GM21737 (cell line): ENCODE data around the gene MICAL2.

Experiments used
- ATAC-seq: cut with Tn5 transposase; IDR thresholded peaks from one replicate; pipeline ENCODE4 v1.9.1; 2021; ENCODE audit warnings: mild to moderate bottlenecking, moderate library complexity; ENCODE audit not compliant: unreplicated experiment

The MICAL2 gene

DNA sequence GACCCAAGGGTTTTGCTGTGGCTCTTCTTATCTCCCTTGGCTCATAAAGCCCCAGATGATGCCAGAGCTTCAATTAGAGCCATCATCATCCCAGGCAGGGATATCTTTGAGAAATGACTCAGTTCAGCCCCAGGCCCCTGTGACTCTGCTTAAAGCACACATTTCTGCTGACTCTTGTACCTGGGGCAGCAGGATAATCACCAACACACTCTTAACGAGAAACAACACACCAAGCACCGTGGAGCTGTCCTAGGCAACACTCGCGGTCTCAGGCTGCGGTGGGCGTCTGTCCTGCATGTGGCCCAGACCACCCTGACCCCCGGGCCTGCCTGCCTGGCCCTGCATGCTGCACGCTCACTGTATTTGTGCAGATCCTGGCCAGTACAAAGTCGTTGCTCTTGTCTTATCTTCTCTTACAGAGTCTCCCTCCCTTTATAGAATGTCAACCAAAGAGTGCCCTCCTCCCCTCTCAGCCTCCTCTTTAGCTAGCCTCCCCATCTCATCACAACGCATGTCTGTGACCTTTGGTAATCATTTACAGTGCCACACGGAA, 152.8 kb downstream of the MICAL2 start:
- no peak for ATAC-seq

DNA sequence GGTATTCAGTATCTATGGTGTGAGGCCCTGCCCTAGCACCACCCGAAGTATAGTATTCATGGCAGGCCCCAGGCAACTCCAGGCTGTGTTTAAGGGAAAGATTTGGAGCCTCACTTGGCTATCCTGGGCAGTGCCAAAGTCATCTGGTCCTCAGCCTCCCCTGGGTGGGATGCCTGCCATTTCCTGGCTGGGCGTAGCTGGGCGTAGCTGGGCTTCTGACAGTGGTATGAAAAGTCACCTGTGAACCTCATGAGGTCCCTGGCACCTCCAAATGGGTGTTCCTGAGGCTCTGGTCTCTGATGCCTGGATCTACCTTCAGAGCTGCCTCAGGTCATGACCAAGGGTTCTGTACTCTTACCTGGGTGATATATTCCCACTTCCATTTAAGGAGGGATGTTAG, 154.0 kb downstream of the MICAL2 start:
- ATAC-seq: no peak

DNA sequence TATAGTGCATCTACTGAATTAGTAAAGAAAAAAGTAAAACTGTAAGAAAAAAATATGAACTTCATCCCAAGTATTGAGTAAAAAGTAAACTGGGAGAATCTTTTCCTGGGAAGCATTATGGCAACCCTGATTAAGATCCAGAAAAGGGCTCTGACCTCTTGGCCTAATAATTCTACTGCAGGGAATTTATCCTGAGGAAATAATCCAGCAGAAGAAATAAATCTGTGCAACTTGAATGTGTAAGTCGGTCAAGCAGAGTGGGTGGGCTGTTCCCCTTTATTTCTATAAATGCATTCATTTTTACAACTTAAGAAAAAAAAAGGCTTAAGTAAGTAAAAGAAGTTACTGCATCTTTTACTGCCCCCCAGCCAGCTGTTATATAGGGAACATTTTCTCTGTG, 155.7 kb downstream of the MICAL2 start:
- no peak for ATAC-seq

DNA sequence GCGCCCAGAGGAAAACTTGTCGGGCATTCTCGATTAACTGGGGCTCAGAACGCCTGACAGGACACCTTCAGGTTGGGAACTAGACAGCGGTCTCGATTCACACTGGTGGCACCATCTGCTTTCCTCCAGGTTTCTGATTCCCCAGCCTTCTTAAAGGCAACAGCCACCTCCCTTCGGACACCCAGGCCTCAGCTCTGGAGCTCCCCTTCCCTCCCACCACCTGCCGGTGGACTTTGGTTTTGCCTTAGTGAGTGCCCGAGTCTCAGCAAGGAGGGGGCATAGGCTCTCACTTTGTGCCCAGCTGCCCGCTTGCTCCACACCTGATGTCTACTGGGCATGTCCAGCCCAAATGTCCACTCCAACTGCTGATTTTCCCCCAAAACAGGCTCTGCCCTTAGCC, 156.6 kb downstream of the MICAL2 start:
- ATAC-seq: no peak

DNA sequence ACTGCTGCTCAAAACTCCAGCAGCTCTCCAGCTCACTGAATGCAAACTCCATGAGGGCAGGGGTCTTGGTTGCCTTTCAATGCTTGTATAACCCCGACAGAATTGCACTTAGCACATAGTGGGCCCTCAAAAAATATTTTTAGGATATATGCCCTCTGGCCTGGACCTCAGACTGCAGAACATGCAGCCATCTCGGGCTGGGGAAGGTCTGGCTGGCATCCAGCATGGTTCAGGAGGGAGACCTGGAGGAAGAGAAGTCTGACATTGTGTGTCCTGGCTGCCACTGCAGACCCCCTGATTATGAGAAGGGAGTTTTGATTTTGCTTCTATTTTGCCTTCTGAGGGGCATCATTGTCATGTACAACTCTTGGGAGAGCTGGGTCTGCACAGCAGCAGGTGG, 157.5 kb downstream of the MICAL2 start:
- ATAC-seq: no peak

DNA sequence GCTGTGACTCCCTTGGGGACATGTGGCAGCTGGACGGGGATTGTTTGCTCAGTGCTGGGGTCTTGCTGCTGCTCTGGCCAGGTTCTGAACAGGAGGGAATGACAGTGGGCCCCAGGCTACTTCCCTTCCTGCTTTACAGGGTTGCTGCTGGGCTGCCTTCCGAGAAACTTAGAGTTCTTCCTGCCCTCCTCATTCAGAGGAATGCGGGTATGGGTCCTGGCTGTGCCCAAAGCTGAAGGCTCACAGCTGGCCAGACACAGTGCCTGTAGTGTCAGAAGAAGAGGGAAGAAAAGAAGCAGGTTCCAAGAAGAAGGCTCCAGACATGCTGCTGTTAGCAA, 158.7 kb downstream of the MICAL2 start:
- ATAC-seq: no peak

DNA sequence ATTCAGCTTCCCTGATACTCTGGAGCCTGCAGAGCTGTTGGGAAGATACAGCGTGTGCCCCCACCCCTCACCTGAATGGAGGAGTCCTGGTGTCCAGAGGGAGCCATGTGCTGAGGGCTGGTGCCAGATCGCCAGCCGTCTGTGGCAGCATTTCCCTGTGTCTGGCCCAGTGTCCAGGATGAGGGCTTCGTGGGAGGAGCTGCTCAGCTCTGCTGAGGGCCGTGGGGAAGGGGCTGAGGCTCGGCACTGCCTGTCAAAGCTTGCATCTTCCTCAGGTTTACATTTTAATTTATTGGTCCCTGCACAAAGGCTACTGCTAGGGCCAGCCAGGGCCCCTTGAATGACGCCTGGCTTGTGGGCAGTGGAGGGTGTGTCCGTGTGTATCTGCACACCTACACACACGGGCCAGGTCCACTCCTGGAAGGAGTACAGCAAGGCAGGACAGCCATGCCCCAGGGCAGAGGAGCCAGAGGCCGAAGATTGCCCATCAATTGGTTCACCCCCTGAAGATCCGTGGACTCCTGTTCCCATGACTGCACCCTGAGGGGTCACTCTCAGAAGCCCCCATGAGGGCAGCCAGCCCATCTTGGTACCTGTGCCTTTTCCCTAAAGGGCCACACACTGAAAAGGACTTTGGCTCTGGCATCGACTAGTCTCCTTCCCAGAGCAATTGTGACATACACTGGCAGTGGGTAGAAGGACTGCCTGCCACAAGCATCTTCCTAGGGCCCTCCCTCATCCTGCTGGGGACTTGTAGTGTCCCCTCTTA, 159.2 kb downstream of the MICAL2 start:
- ATAC-seq: no peak

DNA sequence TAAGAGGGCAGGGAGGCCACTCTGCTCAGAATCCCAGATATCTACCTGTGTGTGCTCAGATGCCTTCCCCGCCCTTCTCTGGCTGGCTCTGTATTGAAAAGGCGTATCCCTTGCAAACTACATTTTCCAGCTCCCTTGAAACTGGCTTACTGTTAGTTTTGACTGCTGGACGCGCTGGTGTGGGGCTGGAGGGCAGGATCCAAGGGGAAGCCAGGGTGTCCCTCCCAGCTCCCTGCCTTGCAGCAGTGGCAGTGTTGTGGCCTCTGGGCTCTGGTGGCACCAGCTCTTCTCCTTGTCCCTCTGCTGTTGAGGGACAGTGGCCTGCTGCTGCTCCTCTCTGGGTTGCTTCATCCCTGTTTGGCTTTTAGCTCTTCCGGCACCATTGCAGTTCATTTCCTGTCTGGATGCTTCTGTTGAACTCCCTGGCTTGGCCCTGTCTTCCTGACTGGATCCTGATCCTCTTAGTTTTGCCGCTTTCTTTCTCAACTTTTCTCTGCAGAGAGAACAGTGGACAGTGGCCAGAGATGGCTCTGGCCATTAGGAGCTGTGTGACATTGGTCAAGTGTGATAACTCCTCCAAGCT, 159.9 kb downstream of the MICAL2 start:
- ATAC-seq: no peak

DNA sequence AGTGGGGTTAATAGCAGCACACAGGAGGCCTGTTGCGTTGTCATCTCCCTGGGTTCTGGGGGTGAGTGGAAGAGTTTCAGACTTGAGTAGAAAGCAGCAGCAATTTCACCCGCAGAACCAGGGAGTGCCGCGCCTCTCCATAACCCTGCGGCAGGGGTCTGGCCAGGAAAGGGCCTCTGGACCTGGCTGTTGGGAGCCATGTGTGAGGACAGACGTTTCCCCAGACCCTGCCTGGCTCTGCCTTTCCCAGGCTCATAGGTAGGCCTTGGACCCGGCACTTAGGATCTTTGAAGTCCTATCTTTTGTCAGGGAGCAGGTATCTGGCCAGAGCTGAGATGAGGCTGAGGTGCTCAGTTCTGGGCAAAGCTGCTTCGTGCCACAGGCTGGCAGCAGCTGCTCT, 160.4 kb downstream of the MICAL2 start:
- no peak for ATAC-seq

DNA sequence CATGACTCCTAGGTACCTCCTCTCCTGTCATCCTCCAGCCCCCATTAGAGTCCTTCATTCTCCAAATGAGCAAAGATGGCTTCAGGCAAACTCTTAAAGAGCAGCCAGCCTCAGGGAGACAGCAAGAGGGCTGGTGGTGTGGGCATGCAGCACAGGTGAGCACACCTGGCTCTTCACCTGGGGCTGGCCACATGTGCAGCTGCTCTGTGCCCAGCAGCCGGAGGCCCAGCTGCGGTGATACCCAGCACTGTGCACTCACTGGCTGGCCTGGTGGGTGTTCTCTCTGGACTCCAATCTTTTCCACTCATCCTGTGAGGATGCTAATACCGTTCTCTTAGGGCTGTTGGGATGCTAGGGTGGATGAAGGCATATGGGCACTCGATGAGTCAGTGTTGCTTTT, 160.9 kb downstream of the MICAL2 start:
- ATAC-seq: no peak

DNA sequence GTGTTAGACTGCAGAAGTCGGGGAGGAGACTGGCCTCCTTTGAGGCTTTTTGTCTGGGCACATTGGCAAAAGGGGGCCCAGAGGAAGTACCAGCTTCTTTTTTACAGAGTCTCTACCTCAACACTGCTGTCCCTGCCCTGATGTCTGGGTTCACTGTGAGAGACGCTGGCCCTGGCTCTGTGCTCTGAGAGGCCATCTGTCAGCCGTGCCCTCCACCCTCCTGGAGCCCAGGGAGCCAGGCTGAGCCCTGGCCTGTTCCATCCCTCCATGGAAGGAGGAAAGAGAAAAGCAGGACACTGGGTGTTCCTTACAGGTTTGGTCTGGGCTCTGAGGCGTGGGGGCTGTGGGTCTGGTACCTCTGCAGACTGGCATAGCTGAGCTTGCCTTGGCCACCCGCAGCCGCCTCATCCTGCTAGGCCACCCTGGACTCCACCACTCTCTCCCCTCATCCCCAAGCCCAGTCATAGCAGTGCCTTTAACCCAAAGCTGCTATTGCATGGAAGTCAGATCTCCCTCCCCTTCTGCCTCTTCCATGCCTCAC, 161.5 kb downstream of the MICAL2 start:
- ATAC-seq: no peak

DNA sequence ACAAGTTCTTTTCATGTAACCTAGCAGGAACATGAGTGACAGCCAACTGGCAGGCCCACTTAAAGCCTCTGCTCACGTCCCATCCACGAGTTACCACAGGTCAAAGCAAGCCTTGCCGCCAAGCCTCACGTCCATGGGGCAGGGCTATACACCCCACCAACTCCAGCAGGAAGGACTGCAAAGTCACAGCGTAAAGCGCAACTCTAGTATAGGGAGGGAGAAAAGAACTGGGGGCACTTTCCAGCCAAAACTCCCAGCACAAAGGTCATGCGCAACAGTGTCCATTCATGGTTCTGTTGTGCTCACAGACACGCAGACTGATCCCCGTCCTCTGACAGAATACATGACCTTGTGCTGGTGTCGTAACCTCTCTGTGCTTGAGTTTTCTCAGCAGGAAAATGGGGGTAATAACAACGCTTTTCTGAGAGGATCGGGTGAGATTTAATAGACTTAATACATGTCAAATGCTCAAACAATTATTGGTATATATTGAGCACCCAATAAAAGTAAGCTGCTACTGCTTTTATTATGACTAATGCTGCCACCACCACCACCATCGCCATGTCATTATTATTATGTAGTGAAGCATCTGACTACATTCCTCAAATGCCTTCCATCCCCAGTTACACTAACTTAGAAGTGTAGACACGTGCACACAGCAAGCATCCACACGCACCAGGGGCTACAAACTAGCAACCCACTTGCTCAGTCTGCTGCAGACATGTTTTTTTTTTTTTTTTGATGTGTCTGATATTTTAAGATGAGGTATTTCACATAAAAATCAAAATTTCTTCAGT, 162.6 kb downstream of the MICAL2 start:
- ATAC-seq: no peak

DNA sequence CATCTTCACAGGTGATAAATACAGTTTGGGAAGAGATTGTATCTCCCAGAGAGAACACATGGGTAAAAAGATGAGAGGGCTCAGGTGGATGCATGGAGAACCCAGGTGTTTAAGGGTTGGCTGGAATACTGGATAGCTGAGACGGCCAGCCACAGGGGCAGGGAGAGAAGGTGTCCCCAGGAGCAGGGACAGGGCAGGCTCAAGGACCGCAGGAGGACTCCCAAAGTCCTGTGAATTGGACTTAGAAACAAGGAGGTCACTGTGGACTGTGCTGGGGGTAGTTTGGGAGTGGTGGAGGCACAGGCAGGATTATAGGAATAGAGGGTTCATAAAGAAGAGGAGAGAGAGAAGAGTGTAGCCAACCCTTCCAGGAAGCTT, 163.2 kb downstream of the MICAL2 start:
- no peak for ATAC-seq

DNA sequence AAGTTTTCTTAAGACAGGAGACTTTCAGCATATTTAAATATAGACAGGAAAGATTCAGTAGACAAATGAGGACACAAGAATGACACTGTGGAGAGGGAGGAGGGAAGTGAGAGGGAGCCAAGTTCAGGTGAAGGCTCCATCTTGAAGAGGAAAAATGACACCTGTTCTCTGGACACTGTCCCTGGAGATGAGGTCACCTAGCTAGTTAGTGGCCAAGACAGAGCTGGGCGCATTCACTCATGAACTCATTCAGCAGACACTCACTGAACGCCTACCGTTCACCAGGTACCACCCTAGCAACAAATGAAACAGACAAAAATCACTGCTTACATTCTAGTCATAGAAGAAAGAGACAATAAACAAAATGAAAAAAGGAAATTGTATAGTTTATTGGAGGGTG, 163.7 kb downstream of the MICAL2 start:
- ATAC-seq: no peak

DNA sequence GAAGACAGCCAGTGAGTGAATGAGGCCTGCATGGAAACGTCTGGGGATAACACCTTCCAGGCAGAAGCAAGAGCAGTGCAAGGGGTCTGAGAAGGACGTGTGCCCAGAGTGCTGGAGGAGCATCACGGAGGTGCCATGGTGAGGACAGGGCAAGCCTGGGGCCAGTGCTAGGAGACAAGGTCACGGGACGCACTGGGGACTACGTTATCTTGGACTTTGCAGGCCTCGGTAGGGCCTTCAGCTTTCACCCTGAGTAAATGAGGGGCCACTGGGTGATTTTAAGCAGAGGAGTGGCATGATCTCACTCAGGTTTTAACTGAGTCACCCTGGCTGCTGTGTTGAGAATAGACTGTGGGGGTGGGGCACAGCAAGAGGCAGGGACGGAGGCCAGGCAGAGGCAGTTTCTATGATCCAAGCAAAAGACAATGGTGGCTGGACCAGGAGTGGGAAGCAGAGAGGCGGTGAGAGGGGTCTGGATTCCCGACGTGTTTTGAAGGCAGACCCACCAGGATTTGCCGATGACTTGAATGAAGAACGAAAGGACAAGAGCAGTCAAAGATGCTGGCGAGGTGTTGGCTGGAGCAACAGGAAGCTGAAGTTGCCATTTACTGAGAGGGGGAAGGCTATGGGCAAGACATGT, 164.3 kb downstream of the MICAL2 start:
- ATAC-seq: no peak

DNA sequence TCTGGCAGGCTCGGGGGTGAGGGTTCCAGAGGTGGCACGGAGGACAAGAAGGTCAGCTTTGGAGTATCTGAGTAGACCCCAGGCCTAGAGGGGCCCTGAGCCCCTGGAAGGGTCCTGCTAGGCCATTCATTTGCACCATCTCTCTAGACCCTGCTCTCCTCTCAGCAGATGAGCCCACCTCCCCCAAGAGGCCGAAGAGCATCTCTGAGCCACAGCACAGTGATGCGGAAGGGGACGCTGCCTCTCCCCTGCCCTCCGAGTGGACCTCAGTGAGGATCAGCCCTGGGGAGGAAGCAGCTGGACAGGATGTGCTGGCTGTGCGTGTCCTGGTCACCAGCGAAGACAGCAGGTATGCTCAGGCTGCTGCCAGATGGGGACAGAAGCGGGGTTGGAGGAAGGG, 165.4 kb downstream of the MICAL2 start:
- no peak for ATAC-seq

DNA sequence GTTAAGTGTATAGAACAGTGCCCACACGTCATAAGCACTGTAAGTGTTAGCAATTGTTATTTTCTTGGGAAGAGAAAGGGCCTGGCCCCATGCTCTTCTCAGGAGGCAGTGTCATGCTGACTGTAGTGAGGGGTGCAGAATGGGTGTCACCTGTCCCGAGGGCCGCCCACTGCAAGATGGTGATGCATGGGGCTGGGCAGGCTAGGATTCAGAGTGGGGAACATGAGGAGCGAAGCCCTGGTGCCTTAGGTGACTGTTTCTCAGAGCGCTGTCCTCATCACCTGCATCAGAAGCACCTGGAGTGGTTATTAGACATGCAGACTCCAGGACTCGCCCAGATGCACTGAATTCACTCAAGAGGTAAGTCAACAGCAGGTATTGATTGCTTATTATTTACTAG, 166.0 kb downstream of the MICAL2 start:
- no peak for ATAC-seq

DNA sequence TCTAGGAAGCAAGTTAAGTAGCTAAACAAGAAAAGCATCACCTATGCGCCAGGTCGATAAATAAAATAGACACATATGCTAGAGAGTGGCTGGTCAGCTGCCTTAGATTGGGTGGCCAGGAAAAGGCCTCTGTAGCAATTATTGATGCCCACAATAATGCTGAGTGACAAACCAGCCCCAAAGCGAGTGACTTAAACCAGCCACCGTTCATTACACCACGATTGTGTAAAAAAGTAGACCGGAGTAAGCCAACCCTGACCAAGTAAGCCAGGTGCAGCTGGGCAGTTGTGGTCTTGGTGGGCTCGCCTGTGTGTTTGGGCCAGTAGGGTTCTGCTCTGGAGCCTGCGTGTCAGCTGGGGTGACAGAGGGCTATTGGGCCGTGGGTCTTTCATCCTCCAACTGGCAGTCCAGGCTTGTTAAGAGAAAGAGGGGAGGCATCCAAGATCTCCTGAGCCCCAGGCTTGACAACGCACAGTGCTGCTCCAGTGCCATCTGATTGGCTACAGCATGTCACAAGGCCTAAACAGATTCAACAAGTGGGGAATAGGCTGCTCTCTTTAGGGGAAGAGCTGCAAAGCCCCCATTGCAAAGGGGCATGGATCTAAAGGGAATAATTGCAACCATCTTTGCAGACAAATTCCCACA, 166.6 kb downstream of the MICAL2 start:
- no peak for ATAC-seq

DNA sequence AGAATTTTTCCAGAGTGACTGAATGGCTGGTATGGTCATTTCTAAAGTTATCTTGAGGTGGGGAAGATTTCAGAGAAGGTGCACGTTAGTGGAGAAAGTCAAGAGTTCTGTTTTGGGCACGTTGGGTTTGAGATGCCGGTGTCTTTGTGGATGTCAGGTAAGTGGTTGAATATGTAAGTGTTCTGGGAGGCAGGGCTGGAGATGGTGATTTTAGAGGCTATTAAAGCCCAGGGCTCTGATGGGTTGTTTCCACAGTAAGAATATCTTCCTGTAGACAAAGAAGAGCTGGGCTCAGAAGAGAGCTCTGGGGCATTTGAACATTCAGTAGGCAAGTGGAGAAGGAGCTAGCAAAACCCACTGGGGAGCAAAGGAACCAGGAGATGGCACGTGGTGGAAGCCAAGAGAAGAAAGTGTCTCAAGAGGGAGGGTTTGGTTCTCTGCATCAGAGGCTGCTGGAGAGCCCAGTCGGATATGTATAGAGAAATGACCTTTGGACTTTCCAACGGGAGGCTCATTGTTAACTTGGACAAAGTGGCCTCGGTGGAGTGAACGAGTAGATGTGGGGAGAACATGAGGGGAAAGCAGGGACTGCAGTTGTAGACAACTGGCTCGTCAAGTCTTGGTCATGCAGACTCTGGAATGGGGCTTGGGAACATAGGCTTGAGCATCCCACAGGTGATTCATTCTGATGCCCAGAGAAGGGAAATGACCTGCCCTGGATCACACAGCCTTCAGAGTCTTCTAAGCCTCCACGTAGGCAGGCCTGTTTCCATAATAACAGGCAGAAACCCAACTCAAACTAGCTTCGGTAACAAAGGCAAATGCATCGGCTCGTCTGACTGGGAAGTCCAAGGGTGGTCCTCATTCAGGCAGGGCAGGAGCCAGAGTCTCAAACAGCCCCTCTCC, 168.6 kb downstream of the MICAL2 start:
- ATAC-seq: no peak

DNA sequence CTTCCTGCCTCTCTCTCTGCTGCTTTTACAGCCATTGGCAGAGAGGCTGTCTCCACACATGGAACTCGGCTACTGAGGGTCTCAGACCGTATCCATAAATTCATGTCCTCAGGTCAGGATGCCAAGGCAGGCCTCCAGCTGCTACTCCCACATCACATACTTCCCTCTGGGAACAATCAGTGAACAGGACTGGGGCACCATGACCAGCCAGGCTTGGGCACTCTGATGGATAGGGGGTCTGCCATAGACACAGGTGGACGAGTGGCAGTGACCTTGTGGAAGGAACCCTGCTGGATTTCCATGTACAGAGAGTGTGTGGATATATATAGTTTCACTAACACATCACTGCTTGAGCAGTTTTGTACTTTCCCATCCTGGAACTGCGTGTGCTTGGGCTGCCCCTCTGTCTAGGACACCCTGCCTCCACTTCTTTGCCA, 169.3 kb downstream of the MICAL2 start:
- ATAC-seq: no peak
